Measurements from ENCODE around the gene ACTR3C.
"Not testable (repeated sequence)": the region's sequence is repeated elsewhere in the genome, so short reads cannot be mapped to it uniquely, and the experiment has no call there.

ACTR3C gene

DNA sequence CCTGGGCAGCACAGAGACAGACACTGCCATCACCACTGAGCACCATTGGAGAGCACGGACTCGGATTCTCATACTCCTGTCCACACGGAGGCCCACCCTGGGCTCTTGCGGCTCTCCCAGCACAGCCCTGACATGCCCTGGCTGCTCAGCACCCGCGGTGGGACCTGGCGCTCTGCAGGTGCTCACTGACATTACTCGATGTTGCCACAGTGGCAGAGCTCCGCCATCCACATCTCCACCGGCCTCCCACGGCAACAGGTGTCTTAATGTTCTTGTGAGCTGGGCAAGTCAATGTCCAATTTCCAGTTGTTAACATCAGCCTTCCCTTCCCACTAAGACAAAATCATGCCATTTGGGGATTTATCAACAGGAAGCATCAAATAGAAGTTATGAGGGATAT is 45.0 kb downstream of the ACTR3C start:
- DNase-seq = not testable (repeated sequence)

- DNase-seq = peak; percentile 25
These were observed 47.1 kb downstream of the ACTR3C start for GRCh38 chr7:150276132-150276695.

GRCh38 chr7:150271898-150272297 is 51.4 kb downstream of the ACTR3C start:
- DNase-seq = not testable (repeated sequence)

GRCh38 chr7:150270101-150270824 is 53.1 kb downstream of the ACTR3C start:
- DNase-seq = not testable (repeated sequence)

DNA sequence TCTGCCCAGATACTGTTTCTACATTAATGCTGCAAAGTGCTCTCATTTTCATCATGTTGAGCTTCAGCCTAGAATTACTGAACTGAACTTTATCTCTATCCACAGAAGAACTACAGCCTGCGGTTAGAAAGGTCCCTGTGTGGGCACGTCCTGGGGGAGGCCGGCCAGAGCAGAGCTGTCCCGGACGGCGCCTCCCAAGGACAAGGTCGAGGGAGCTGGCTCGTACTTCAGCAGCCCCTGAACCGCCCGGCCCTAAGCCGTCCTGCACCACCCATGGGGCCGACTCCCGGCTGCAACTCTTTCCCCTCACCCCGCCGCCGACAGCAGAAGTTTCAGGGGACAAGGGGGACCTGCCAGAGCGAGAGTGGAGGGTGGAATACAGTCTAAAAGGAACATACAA is 54.5 kb downstream of the ACTR3C start:
- not testable (repeated sequence) for DNase-seq

DNA sequence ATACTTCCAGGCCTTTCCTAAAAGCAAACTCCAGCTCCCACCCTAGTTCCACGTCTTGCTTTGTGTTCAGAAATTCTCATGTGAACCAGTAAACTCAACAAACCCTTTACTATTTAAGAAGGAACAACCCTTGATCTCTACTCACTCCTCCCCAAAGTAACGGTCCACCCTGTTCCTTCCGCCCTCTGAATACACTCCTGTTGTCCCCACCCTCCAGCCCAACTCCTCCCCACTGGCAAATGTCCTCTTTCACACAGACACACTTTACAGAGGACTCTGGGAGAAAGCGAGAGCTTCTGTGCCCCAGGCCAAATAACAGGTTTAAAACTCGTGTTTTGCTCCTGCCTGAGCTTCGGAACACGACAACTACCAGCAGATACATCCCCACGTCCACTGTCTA is 55.1 kb downstream of the ACTR3C start:
- DNase-seq = not testable (repeated sequence)

GRCh38 chr7:150266953-150267665 is 56.2 kb downstream of the ACTR3C start:
- DNase-seq = not testable (repeated sequence)

DNA sequence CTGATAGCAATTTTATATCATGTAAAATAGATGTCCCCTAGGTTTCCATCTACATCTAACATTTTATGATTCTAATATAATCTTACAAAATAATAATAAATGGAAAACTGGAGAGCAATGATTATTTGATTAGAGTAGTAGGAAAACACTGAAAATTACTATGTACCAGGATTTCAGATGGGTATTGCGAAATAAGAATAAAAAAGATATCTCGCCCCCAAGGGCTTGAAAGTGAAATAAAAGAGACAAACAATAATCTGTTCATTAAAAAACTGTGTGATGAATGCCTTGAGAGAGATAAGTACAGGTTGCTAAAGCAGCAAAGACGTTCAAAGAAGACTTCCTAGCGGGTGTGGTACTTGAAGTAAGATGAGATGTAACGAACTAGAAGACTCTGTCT is 60.7 kb downstream of the ACTR3C start:
- not testable (repeated sequence) for DNase-seq

DNA sequence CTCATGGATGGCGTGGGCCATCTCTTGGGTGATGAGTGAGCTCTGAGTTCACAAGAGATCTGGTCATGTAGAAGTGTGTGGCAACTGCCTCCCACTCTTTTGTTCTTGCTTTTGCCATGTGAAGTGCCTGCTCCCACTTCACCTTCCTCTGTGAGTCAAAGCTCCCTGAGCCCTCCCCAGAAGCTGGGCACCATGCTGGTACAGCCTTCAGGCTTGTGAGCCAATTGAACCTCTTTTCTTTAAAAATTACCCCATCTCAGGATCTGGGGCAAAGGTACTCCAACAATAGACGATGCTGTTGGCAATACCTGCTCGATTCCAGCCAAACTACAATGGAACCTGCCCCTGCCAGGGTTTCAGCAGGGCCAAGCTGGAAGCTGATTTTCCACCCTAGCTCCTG is 75.6 kb downstream of the ACTR3C start:
- DNase-seq = not testable (repeated sequence)

DNA sequence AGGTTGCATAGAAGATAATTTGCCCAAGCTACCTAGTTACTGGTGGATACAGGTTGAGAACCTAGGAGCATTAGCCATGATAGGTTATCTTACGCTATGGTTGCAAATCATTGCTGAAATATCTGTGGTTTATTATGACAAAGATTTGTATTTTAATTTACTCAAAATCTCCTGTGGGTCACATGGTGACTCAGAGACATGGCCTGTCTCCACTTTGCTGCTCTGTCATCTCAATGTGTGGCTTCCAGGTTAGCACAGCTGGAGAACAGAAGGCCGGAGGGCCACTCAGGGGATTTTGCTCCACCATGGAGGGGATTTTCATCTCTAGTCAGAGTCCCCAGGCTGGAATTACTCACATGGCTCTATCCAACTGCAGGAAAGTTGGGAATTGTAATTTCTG is 78.1 kb downstream of the ACTR3C start:
- DNase-seq = not testable (repeated sequence)

DNA sequence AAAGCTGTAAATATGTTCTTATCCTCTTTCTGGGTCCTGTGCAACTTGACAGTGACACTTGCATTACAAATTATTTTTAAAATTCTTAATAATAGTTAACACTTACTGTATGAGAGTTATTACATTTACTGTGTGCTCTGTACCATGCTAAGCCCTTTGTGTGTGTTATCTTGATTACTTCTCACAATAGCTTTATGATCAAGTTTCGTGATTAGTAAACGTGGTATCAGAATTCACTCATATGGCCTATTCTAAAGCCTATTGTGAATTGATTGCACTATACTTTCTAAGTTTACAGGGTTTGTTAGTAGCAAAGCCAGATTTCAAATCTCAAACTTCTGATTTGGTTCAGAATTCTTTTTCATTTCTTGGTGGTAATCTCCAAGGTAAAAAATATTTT is 80.4 kb downstream of the ACTR3C start:
- DNase-seq = not testable (repeated sequence)

DNA sequence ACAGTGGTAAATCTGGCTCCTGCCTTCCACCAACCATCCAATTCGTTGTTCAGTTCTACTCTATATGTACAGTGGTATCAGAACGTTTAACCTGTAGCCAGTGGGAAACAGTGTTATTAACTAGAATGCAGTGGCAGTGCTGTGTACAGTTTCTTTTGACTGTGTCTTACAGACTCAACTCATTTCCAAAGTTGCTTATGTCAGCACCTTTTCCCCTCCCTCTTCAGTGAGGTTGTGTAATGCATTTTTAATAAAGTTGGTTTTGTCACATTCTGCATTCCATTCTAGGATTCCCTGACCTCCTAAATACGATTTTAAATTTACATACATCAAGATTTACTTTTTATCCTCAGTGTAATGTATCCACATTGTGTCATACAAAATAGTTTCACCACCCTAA is 97.9 kb downstream of the ACTR3C start:
- DNase-seq = not testable (repeated sequence)

- DNase-seq = not testable (repeated sequence)
These were observed 101.0 kb downstream of the ACTR3C start for GRCh38 chr7:150222083-150222972.

DNA sequence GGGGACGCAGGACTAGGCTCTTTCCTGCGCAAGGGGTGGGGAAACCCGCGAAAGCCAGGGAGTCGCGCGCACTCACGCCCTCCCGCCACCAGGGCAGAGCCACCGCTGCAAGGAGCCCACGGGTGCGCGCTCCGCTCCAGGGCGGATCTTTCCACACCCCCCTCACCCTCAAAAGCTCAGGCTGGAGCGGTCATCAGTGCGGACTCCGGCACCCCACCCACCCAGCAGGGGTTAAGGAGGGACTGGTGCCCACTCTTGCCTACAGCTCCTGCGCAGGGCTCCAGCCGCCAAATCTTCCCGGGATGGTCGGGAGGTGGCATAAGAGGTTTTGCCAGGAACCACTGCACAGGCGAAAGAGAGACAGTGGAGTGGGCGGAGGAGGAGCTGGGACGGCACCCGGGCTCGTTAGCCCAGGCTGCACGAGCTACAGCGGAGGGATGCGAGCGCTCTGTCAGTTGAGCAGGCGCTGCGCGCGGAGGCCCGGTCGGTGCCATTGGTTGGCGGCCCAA is 102.6 kb downstream of the ACTR3C start:
- DNase-seq = not testable (repeated sequence)

DNA sequence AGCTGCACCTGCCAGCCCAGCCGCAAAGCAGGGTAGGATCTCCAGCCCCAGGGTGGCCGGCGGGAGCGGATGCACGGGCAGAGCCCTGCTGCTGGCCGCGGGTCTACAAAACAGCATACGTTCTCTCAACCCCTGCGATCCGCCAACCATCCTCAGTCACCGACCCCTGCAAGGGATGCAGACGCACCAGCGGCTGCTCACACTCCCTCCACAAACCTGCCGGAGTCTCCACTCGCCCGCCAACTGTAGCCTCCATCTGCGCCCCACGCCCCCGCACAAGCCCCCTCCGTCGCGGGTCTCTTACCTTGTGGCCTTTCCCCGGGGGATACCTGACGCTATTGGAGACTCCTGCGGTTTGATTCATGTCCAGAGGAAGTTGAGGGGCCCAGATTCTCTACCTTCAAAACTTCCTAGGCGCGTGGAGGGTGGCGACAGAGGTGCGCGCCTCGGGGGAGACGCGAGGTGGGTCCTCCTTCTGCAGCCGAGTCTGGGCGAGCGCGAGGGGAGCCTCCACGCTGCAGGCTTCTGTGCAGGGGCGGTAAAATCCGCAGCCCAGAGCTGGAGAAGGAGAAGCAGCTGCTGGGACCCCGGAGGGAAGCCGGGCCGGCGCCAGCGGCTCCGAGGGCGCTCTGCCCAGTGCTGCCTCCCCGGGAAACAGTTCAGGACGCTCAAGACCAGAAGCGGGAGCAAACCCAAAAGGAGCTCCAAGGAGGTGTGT is 103.2 kb downstream of the ACTR3C start:
- not testable (repeated sequence) for DNase-seq

DNA sequence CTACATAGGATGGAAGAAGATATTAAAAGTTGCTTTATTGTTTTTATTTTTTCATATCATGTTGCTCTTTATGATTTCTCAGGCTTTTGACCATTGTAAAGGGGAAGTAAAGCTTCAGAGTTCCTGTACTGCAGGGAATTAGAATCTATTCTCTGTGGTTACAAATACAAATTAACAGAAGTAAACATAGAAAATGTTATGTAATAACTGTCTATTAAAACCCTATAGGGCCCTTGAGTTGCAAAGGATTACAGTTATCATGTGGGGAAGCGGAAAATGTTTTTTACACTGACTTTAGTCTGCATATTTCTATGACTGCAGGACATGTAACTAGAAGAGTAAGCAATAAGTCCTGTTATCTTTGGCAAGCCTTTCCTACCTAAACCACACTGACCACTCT is 116.5 kb downstream of the ACTR3C start:
- not testable (repeated sequence) for DNase-seq

DNA sequence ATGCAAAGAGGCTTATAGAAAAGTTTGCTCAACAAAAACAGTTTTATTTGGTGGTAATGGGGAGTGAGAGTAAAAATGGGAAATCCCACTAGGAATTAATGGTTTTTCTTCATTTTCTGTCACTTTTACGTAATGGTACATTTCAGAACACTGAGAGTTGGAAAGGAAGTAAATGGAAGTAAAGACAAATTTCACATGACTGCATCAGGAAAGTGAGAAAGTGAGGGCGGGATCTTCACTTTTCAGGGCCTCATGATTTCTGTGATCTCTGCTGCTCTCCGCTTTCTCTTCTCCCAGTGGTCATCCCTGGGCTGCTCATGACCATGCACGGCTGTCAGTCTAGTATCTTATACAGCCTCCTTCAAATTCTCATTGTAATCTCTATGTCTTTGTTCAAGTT is 117.5 kb downstream of the ACTR3C start:
- not testable (repeated sequence) for DNase-seq

DNA sequence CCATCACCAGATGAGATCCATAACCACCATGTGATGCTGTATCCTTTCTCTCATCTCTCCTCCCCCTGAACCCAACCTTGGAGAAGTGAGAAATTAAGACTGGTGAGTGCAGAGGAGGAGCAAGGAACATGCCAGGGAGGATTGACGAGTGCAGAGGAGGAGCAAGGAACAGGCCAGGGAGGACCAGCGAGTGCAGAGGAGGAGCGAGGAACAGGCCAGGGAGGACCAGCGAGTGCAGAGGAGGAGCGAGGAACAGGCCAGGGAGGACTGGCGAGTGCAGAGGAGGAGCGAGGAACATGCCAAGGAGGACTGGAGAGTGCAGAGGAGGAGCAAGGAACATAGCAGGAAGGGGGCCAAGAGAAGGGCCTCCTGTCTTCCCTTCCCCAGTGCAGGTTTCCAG is 118.8 kb downstream of the ACTR3C start:
- DNase-seq = not testable (repeated sequence)

DNA sequence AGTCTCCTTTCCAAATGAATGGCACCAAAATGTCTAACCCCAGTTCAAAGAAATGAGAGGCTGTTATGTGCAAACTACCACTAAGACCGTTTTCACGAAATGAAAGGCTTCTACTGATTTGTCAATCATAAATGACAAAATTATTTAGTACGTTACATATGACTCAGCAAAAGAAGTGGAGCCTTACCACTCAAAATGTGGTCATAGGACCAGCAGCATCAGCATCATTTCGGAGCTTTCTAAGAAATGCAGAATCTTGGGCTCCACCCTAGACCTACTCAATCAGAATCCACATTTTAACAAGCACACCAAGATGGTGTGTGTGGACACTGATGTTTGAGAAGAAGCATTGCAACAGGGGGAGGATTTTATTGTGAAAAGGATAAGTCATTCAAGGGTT is 120.5 kb downstream of the ACTR3C start:
- DNase-seq = not testable (repeated sequence)

All from EL (cell line).